HepG2 (cell line): Measurements from ENCODE around the gene DUS1L. TPM values are rescaled to one million over a fixed set of nuclear protein-coding genes. Genes with fewer than 3 reads are reported as not detected.
A peak's percentile ranks its signal among the peaks of the same experiment; 100 is the strongest.

Experiments
- ARID4A ChIP-seq: sonication (generic); formaldehyde crosslinking; IDR thresholded peaks from 2 replicates; pipeline ENCODE4 v1.5.0; 2020; ENCODE audit warnings: mild to moderate bottlenecking, missing genetic modification reagents, borderline replicate concordance
- BRCA1 ChIP-seq: sonication (generic); formaldehyde crosslinking; IDR thresholded peaks from 2 replicates; pipeline ENCODE4 v1.4.0; 2020; ENCODE audit warnings: missing genetic modification reagents
- EP300 ChIP-seq, 3 experiments: sonication (generic) in 1 of 3; formaldehyde crosslinking in 1 of 3; IDR thresholded peaks; 2 replicates each; pipeline versions ENCODE4 v1.5.1 to v1.6.1; 2011 to 2020; ENCODE audit warnings: low read depth in 2 of 3, low read length in 2 of 3, borderline replicate concordance in 1 of 3, improper control_type of control experiment in 1 of 3, mild to moderate bottlenecking in 1 of 3, missing genetic modification reagents in 1 of 3, moderate library complexity in 1 of 3
- KDM1A ChIP-seq: IDR thresholded peaks from 2 replicates; pipeline ENCODE4 v1.6.1; 2016; ENCODE audit warnings: missing compliant biosample characterization
- POGZ ChIP-seq: sonication (generic); formaldehyde crosslinking; IDR thresholded peaks from 2 replicates; pipeline ENCODE4 v1.4.0; 2020; ENCODE audit warnings: mild to moderate bottlenecking, missing genetic modification reagents
- ZKSCAN5 ChIP-seq: sonication (generic); formaldehyde crosslinking; IDR thresholded peaks from 2 replicates; pipeline ENCODE4 v1.5.1; 2020; ENCODE audit warnings: mild to moderate bottlenecking, missing genetic modification reagents
- ZNF383 ChIP-seq: sonication (generic); formaldehyde crosslinking; IDR thresholded peaks from 2 replicates; pipeline ENCODE4 v1.4.0; 2020; ENCODE audit warnings: missing genetic modification reagents, mild to moderate bottlenecking, borderline replicate concordance
- ZNF503 ChIP-seq: sonication (generic); formaldehyde crosslinking; IDR thresholded peaks from 2 replicates; pipeline ENCODE4 v1.4.0; 2020; ENCODE audit warnings: missing genetic modification reagents
- ZNF646 ChIP-seq: sonication (generic); formaldehyde crosslinking; IDR thresholded peaks from 2 replicates; pipeline ENCODE4 v1.9.0; 2021; ENCODE audit warnings: mild to moderate bottlenecking, missing genetic modification reagents
- ZNF672 ChIP-seq: sonication (generic); formaldehyde crosslinking; IDR thresholded peaks from 2 replicates; pipeline ENCODE4 v1.8.1; 2022; ENCODE audit warnings: missing genetic modification reagents
- polyA plus RNA-seq, 8 experiments: library from polyadenylated mRNA; depleted of rRNA in 3 of 8; stranded (reverse) in 7 of 8; unstranded in 1 of 8; fragments of >200 nt; fragmentation: Illumina TruSeq in 4 of 8; extraction: Trizol in 4 of 8; gene quantifications; 2 replicates each; pipeline versions ENCODE4 v1.2.1 to v1.2.3, GENCODE V29; 2011 to 2016; ENCODE audit warnings: low read depth in 4 of 8, missing spikeins in 1 of 8, mixed read lengths in 1 of 8; ENCODE audit not compliant: insufficient read depth in 1 of 8
- total RNA-seq, 5 experiments: library from RNA; depleted of rRNA; stranded (reverse); fragments of >200 nt; fragmentation: Illumina TruSeq; extraction: Trizol; gene quantifications; 2 replicates each; pipeline ENCODE4 v1.2.3, GENCODE V29; 2016; ENCODE audit warnings: low read depth in 1 of 5
- TF ChIP-seq, protein P1 (sequence below): sonication (generic); formaldehyde crosslinking; conservative IDR thresholded peaks from 2 replicates; pipeline ENCODE4 v1.4.0; 2020; ENCODE audit warnings: missing genetic modification reagents
- TF ChIP-seq, protein P2 (sequence below): sonication (generic); formaldehyde crosslinking; IDR thresholded peaks from 2 replicates; pipeline ENCODE4 v1.4.0; 2020; ENCODE audit warnings: low read depth, mild to moderate bottlenecking, missing genetic modification reagents

Gene DUS1L
- total and polyA plus RNA-seq, 2 of the 13 experiments (the other 11 are each of a cell fraction or from before 2014, with no cell fraction given) = 81.0 to 109 TPM

GRCh38 chr17:82065193-82065637 lies 389 bp downstream of the DUS1L start (continued):
- TF ChIP-seq EP300 (IDR thresholded peaks at IDR 0.05; ENCODE audit: low read depth in 2 of 2, low read length in 2 of 2) (no peak), EP300 (CRISPR knock-in tag; IDR thresholded peaks at IDR 0.05; ENCODE audit: borderline replicate concordance) (0 out of 2 replicates have a peak, but pooled peaks have one; percentile 24), ZNF383 (CRISPR knock-in tag) (no peak), ZNF646 (CRISPR knock-in tag) (0 out of 2 replicates have a peak, but pooled peaks have one; percentile 32), KDM1A (no peak), ZNF503 (CRISPR knock-in tag) (0 out of 2 replicates have a peak, but pooled peaks have one; percentile 9), ZKSCAN5 (CRISPR knock-in tag) (no peak), ZNF672 (CRISPR knock-in tag) (no peak), ARID4A (peak; percentile 77), BRCA1 (CRISPR knock-in tag) (no peak), POGZ (CRISPR knock-in tag) (no peak)
- TF ChIP-seq, protein P1, sequence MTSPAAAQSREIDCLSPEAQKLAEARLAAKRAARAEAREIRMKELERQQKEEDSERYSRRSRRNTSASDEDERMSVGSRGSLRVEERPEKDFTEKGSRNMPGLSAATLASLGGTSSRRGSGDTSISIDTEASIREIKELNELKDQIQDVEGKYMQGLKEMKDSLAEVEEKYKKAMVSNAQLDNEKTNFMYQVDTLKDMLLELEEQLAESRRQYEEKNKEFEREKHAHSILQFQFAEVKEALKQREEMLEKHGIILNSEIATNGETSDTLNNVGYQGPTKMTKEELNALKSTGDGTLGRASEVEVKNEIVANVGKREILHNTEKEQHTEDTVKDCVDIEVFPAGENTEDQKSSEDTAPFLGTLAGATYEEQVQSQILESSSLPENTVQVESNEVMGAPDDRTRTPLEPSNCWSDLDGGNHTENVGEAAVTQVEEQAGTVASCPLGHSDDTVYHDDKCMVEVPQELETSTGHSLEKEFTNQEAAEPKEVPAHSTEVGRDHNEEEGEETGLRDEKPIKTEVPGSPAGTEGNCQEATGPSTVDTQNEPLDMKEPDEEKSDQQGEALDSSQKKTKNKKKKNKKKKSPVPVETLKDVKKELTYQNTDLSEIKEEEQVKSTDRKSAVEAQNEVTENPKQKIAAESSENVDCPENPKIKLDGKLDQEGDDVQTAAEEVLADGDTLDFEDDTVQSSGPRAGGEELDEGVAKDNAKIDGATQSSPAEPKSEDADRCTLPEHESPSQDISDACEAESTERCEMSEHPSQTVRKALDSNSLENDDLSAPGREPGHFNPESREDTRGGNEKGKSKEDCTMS = no peak
- TF ChIP-seq, protein P2, sequence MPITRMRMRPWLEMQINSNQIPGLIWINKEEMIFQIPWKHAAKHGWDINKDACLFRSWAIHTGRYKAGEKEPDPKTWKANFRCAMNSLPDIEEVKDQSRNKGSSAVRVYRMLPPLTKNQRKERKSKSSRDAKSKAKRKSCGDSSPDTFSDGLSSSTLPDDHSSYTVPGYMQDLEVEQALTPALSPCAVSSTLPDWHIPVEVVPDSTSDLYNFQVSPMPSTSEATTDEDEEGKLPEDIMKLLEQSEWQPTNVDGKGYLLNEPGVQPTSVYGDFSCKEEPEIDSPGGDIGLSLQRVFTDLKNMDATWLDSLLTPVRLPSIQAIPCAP (CRISPR knock-in tag) = no peak
